Activated gamma-delta T cell treated with anti-CD3 and anti-CD28 coated beads, Interleukin-2, amount 50 U/mL, for 16 hours (primary cell): ENCODE data around the gene ABCC8.

Experiments
- DNase-seq: peaks from one replicate; pipeline ENCODE4 v3.0.0-alpha.2; 2020; ENCODE audit warnings: low read depth

The ABCC8 gene

GRCh38 chr11:17476317-17477083 is at the start of gene ABCC8:
ABCC8 (minus strand) TSS chr11:17476845; CDS start chr11:17476776, 69 bp downstream.
- DNase-seq, result no peak

DNA sequence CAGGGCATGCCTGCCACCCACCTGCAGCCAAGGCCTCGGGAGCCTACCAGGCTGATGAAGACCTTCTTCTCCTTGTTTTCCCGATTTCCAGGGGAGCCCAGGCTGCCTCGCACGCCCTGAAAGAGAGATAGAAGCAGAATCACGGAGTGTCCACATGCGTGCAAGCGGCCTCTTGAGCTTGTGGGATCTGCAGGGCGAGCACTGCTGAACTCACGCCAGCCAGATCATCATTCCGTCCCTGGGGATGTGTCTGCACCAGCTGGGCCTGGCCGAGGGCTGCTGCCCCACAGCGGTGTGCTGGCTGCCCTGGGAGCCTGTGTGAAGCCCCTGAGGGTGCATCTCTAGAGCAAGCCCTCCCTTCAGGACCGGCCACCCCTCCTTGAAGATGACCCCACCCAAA is 49.7 kb upstream of the ABCC8 start:
- no peak for DNase-seq

GRCh38 chr11:17525570-17525969 is 48.9 kb upstream of the ABCC8 start:
- no peak for DNase-seq

- DNase-seq, result no peak
Observed at GRCh38 chr11:17524221-17524620, 47.6 kb upstream of the ABCC8 start.

GRCh38 chr11:17522655-17523054 is 46.0 kb upstream of the ABCC8 start:
- no peak for DNase-seq

- DNase-seq, result no peak
Observed at GRCh38 chr11:17521106-17521900, 44.7 kb upstream of the ABCC8 start.

- no peak for DNase-seq
Observed at GRCh38 chr11:17519061-17519885, 42.6 kb upstream of the ABCC8 start.

- DNase-seq, result no peak
Observed at GRCh38 chr11:17518366-17518765, 41.7 kb upstream of the ABCC8 start.

GRCh38 chr11:17517186-17517585 is 40.5 kb upstream of the ABCC8 start:
- DNase-seq, result no peak

- DNase-seq, result no peak
Observed at GRCh38 chr11:17516551-17517150, 40.0 kb upstream of the ABCC8 start.

DNA sequence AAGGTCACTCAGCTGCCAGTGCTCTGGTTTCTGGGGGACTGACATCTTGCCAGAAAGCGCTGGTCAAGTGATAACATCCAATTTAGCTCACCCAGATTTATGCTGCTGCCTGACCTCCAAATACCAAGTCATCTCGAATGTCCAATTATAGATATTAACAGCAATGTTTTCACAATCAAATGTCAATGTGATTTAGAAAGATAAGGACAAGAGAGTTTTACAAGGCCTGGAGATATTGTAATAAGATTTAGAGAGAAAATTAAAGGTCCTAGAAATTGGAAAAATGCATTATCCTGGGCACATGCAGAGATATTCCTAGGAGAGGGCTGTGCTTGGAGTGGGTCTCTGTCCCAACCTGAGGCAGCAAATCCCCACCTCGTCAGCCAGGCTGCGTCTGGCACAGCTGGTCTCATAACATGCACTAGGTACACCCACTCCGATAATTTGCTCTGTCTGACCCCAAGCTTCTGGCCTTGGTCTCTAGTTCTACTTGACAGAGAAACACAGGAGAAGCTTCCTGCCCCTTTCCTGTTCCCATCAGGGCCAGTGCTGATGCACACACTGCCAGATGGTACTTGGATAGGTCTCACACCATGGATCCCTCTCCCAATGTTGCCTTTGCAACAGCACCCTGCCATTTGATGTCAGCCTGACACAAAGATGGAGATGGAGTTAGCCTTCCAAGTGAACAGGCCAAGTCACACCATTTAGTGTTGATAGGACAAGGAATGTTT is 39.0 kb upstream of the ABCC8 start:
- DNase-seq, result no peak

DNA sequence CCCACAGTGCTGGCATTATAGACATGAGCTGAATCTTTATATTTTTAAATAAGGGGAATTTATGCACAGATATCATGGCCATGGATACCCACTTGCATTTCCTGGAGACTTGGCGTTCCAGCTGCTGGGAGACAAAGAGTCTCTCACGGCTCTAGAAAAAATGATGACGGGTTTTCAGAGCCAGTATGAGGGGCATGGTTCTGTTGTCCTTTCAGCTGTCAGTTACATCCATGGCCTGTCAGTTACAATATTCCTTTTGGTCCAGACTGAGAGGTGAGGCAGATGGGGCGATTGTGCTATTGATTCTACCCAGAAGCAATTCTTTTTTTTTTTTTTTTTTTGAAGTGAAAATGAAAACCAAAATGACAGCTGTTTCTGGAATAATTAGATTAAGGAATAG is 37.8 kb upstream of the ABCC8 start:
- no peak for DNase-seq

- DNase-seq, result no peak
Observed at GRCh38 chr11:17513853-17514252, 37.2 kb upstream of the ABCC8 start.

DNA sequence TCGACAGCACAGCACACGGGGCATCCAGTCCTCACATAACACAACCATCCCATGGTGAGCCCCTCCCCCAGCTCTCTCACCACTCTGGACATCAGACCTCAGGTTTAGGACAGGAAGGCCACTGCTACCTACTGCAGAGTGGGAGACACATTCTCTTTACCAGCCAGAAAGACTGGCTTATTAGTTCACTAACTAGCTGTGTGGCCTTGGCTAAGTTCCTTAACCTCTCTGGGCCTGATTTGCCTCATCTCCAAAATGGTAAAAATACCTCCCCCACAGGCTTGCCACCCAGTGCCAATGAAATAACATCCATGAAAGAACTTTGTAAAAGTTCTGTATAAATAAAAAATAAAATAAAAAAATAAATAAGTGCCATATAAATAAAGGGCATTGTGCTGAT is 35.5 kb upstream of the ABCC8 start:
- no peak for DNase-seq

- DNase-seq, result no peak
Observed at GRCh38 chr11:17511571-17511970, 34.9 kb upstream of the ABCC8 start.

DNA sequence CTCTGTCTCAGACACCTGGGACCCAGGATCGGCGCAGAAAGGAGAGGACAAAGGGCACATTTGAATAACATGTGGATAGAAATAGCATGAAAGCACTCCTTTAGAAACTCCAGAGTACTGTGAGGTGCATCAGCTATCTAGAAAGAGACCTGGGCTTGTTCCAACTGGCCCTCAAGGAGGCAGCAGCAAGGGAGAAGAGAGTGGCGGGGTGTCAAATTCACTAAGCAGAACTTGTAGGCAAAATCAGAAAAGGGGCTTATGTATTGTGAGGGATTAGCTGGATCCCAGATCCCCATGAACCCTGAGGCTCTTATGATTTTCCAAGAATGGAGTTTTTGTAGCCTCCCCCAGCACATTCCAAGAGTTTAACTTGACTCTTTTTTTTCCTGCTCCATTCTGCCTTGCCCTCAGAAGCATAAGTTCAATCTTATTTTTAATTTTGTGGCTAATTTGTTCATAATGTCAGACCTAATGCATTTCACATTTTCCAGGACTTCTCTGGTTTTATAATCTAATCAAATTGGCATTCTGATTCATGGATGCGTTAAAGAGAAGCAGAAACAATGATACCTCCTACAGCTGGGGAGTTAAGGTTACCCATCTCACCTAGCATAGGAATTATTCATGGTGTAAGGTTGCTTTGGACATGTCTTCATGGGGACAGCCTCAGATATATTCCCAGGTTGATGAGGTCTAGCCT is 34.0 kb upstream of the ABCC8 start:
- no peak for DNase-seq

GRCh38 chr11:17508791-17509190 is 32.1 kb upstream of the ABCC8 start:
- DNase-seq, result no peak

GRCh38 chr11:17508306-17508705 is 31.7 kb upstream of the ABCC8 start:
- DNase-seq, result no peak

DNA sequence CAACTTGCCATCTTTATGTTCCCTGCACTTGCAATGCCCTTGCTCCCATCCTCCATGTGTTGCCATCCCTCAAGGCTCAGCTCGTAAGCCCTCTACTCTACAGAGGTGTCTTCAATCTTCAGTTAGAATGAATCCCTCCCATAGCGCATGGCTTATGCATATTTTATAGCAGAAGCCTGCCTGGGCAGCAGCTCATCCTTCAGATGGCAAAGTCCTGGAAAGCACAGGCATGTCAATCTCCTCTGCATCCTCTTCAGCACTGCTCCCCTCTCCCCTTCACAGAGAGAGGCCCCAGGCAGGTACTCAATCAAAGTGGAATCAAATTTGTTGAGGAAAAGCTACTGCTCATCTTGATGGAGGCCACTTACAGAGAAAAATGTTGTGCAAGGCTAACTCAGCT is 31.1 kb upstream of the ABCC8 start:
- no peak for DNase-seq

GRCh38 chr11:17506942-17507341 is 30.3 kb upstream of the ABCC8 start:
- no peak for DNase-seq

GRCh38 chr11:17506314-17506713 is 29.7 kb upstream of the ABCC8 start:
- DNase-seq, result no peak
